ENCODE results near the gene PADI2. TPM values are rescaled to one million over a fixed set of nuclear protein-coding genes. Genes with fewer than 3 reads are reported as not detected.

Gene PADI2
- 21.5 TPM for total RNA-seq

DNA sequence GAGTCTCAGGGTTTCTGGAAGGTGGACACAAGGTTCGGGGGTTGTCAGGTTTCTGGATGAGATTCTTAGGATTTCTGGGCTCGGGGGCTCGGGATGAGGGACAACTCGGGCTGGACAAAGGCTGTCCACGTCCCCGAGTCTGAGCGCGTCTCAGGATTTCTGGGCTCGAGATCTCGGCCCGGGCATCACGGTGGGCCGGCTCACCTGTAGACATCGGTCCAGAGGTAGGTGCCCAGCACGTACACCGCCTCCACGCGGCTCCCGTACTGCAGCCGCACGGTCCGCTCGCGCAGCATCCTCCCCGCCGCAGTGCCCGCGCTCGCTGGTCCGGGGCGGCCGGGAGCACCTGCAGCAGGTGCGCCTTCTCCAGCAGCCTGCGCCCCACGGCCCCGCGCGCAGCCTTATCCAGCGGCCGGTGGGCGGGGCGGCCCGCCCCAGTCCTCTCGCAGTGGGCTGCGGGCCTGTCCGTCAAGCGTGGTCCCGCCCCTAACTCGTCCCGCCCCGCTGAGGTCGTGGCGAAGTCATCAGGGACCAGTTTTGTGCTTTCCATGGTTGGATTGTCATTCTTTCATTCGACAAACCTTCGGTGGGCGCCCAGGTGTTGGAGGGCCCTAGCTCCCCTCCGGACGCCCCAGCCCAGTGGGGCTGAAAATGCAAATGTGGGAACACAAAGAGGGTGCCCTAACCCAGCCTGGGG is at the start of gene PADI2:
TSS of gene PADI2 (minus strand) at position 376 of the 697 bp plus-strand sequence. CDS start at position 296, 80 bp downstream.

DNA sequence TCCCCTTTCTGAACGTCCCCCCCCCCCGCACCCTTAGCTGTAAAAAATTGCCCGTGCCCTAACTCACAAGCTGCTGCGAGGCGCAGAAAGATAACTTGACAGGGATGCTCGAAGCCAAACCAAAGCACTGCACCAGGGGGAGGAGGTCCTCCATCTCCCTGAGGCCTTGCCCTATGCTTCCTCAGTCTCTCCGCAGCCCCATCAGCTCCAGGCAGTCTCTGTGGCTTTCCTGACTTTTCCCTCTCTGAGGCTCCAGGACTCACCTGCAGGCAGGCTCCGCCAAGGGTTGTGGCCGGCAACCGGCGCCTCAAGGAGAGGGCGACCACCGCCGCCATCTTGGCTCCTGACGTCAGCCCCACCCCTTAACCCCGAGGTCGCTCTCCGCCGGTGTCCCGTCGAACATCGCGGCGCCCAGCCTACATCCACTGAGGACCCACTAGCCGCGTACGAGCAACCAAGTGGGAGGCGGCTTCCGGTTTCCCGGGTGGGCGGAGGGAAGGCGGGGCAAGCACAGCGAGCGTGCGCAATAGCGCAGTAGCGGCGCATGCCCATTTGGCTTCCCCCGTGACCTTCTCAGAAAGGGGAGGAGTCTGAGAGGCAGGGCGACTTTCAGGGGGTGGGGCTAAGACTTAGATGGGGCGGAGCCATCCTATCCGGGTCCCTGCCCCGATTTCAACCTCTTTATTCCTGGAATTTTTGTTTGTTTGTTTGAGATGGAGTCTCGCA is 65.4 kb downstream of the PADI2 start, which contains the start of gene SDHB:
TSS of gene SDHB (minus strand) at position 348 of the 726 bp plus-strand sequence. CDS start at position 335, 13 bp downstream.

Other genes with a start within 250 kb of the PADI2 start
- gene RNU1-2, start 223.5 kb downstream of the PADI2 start, total RNA-seq = 7,909 TPM
- 31.6 TPM for gene CROCC, start 197.5 kb downstream of the PADI2 start, total RNA-seq
- 66.2 TPM for gene MFAP2, start 138.8 kb downstream of the PADI2 start, total RNA-seq
- 24.7 TPM for gene ATP13A2, start 107.5 kb downstream of the PADI2 start, total RNA-seq
- gene SDHB, start 65.4 kb downstream of the PADI2 start, total RNA-seq = 89.6 TPM
- not detected for gene PADI1, start 85.7 kb upstream of the PADI2 start, total RNA-seq
- gene PADI3, start 129.6 kb upstream of the PADI2 start, total RNA-seq = 0.18 TPM
- 17.7 TPM for gene PADI4, start 188.7 kb upstream of the PADI2 start, total RNA-seq

Data from metanephros (tissue), 1 donor.